ENCODE measurements around the gene HIVEP3. TPM values are rescaled to one million over a fixed set of nuclear protein-coding genes. Genes with fewer than 3 reads are reported as not detected.

HIVEP3 gene
- total RNA-seq, 1 experiment from 2014 or later = 1.2 TPM

DNA sequence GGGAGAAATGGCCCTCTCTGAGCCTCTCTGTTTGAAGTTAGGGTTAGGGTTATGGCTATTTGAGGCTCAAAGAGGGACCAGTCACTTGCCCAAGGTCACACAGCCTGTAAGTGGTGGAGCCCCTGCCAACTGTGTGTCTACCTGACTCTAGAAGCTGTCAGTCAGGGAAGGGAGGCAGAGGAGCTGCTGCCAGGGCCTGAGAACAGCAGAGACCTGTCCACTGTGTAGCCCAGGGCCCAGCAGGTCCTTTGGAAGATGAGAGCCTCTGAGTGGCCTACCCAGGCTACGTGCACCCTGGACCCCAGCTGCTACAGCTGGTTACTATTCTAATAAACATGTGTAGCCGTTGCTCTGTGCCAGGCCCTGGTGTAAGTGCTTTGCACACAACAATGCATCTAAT, 419.1 kb downstream of the HIVEP3 start:
- TF ChIP-seq, protein P1, sequence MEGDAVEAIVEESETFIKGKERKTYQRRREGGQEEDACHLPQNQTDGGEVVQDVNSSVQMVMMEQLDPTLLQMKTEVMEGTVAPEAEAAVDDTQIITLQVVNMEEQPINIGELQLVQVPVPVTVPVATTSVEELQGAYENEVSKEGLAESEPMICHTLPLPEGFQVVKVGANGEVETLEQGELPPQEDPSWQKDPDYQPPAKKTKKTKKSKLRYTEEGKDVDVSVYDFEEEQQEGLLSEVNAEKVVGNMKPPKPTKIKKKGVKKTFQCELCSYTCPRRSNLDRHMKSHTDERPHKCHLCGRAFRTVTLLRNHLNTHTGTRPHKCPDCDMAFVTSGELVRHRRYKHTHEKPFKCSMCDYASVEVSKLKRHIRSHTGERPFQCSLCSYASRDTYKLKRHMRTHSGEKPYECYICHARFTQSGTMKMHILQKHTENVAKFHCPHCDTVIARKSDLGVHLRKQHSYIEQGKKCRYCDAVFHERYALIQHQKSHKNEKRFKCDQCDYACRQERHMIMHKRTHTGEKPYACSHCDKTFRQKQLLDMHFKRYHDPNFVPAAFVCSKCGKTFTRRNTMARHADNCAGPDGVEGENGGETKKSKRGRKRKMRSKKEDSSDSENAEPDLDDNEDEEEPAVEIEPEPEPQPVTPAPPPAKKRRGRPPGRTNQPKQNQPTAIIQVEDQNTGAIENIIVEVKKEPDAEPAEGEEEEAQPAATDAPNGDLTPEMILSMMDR (IDR thresholded peaks at IDR 0.05; ENCODE audit: unreplicated experiment) = no peak
- no peak overlapping the region for H3K4me3 Mint-ChIP-seq (ENCODE audit: unreplicated experiment)
- BruUV-seq (replicated peaks) = no TSS peak
- H3K4me1 Mint-ChIP-seq (ENCODE audit: insufficient read depth, unreplicated experiment) = peaks cover 57% of the 10 kb centered on the region
- intact Hi-C loops (cut with micrococcal nuclease) = loop anchor here (10.0 kb wide), 1 partner anchor 1185 kb away; the partner anchor contains the start of gene YBX1
- ChIA-PET CTCF (interaction anchor here (0.8 to 1.9 kb wide), 9 partner anchors 8 to 243 kb away, joined by 3 to 18 read pairs (median 6); partner anchors contain the start of gene EDN2), POLR2A (interaction anchor here (0.6 to 10.0 kb wide), 5 partner anchors 16 to 599 kb away, joined by 3 to 87 read pairs (median 5); partner anchors contain the start of gene EDN2)
- H3K36me3 Mint-ChIP-seq (ENCODE audit: insufficient read depth, unreplicated experiment) = peaks cover 6% of the 10 kb centered on the region
- no peak for DNase-seq (ENCODE audit: unreplicated experiment)
- H3K9me3 Mint-ChIP-seq (ENCODE audit: unreplicated experiment) = no peaks in the 10 kb centered on the region
- no peak overlapping the region for H3K27ac Mint-ChIP-seq (ENCODE audit: low read depth, unreplicated experiment)
- H3K27me3 Mint-ChIP-seq (ENCODE audit: insufficient read depth, unreplicated experiment) = no peaks in the 10 kb centered on the region

DNA sequence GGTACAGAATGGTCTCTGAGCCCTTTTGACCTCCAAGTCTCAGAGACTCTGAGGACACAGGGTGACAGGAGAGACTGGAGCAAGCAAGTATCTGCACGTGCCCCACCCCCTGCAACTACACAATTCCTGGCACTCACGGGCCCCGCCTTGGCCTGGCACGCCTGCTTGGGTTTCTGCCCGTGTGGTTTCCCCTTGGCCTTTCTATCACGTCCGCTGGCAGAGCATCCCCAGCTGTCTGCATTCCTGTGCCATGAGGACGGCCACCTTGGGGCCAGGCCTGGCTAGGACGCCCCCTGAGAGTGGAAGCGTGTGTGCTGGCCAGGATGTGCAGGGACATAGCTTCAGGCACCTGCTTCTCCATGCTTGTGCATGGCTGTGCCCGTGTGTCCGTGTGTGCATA, 419.9 kb downstream of the HIVEP3 start:
- CTCF ChIA-PET = interaction anchor here (0.5 to 1.9 kb wide), 9 partner anchors 11 to 730 kb away, joined by 3 to 18 read pairs (median 3); partner anchors contain the start of gene EDN2
- Mint-ChIP-seq H3K27ac (ENCODE audit: low read depth, unreplicated experiment) (peak overlapping the region; percentile 86), H3K9me3 (ENCODE audit: unreplicated experiment) (no peaks in the 10 kb centered on the region), H3K27me3 (ENCODE audit: insufficient read depth, unreplicated experiment) (no peaks in the 10 kb centered on the region), H3K4me3 (ENCODE audit: unreplicated experiment) (peak overlapping the region; percentile 24), H3K4me1 (ENCODE audit: insufficient read depth, unreplicated experiment) (peaks cover 51% of the 10 kb centered on the region), H3K36me3 (ENCODE audit: insufficient read depth, unreplicated experiment) (peaks cover 3% of the 10 kb centered on the region)
- TF ChIP-seq, protein P1 (IDR thresholded peaks at IDR 0.05; ENCODE audit: unreplicated experiment) = no peak
- BruUV-seq (replicated peaks) = no TSS peak
- intact Hi-C loops (cut with micrococcal nuclease) = loop anchor here (10.0 kb wide), 1 partner anchor 1186 kb away; the partner anchor contains the start of gene YBX1
- POLR2A ChIA-PET = interaction anchor here (0.7 to 10.0 kb wide), 5 partner anchors 16 to 48 kb away, joined by 3 to 87 read pairs (median 5); partner anchors contain the start of gene EDN2
- DNase-seq (ENCODE audit: unreplicated experiment) = peak; percentile 92

DNA sequence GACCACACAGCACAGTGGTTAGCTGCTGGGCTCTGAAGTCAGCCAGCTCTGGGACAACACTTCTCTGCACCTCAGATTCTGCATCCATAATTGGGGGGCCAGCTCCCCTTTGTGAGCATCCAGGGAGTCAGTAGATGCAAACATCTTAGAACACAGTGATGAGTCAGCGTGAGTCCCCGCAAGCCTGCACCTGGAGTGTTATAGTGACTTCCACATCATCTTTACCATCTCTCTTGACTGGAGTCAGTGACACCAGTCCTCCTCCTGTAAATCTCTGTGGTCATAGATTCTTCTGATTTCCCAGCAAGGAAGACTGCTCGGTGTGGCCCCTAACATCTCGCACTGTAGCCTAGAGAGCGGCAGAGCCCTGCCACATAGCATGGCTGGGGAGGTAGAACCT, 420.3 kb downstream of the HIVEP3 start:
- Mint-ChIP-seq H3K4me1 (ENCODE audit: insufficient read depth, unreplicated experiment) (peaks cover 49% of the 10 kb centered on the region), H3K9me3 (ENCODE audit: unreplicated experiment) (no peaks in the 10 kb centered on the region), H3K27ac (ENCODE audit: low read depth, unreplicated experiment) (peak overlapping the region; percentile 86), H3K27me3 (ENCODE audit: insufficient read depth, unreplicated experiment) (no peaks in the 10 kb centered on the region), H3K36me3 (ENCODE audit: insufficient read depth, unreplicated experiment) (no peaks in the 10 kb centered on the region), H3K4me3 (ENCODE audit: unreplicated experiment) (peak overlapping the region; percentile 24)
- peak; percentile 56 for DNase-seq (ENCODE audit: unreplicated experiment)
- TF ChIP-seq, protein P1 (IDR thresholded peaks at IDR 0.05; ENCODE audit: unreplicated experiment) = no peak
- POLR2A ChIA-PET = interaction anchor here (0.6 to 10.0 kb wide), 4 partner anchors 15 to 37 kb away, joined by 4 to 87 read pairs (median 6); partner anchors contain the start of gene EDN2
- intact Hi-C loops (cut with micrococcal nuclease) = loop anchor here (10.0 kb wide), 1 partner anchor 1186 kb away; the partner anchor contains the start of gene YBX1
- no TSS peak for BruUV-seq (replicated peaks)
- CTCF ChIA-PET = interaction anchor here (0.9 to 1.9 kb wide), 6 partner anchors 14 to 79 kb away, joined by 3 to 18 read pairs (median 4); partner anchors contain the start of gene EDN2

DNA sequence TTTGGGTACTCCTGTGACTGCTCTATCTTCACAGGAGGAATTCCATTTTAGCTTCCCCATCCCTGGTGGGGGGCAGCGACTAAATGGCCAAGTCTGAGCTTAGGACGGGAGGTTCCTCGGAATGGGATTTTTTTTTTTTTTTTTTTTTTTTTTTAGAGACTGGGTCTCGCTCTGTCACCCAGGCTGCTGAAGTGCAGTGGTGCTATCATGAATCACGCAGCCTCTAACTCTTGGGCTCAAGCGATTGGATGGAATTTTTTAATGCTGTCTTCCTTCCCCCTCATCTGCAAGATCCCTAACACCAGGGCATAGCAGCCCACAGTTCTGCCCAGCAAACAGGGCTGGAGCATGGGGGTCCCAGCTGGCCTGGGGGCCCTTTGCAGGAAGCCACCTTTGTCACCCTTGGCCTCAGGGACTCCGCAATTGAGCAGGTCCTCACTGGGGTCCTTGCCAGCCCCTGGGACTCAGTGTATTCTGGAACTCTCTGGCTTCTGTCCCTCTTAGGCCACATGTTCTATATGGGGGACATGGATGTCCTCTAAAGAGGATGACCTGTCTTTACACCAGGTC, 421.2 kb downstream of the HIVEP3 start:
- ChIA-PET POLR2A (interaction anchor here (0.6 to 10.0 kb wide), 4 partner anchors 14 to 36 kb away, joined by 4 to 87 read pairs (median 5); partner anchors contain the start of gene EDN2), CTCF (interaction anchor here (0.9 to 1.6 kb wide), 4 partner anchors 18 to 268 kb away, joined by 3 to 4 read pairs (median 4); no protein-coding TSS in a partner anchor)
- intact Hi-C loops (cut with micrococcal nuclease) = loop anchor here (10.0 kb wide), 1 partner anchor 1187 kb away; the partner anchor contains the start of gene YBX1
- peaks cover 57% of the 10 kb centered on the region for H3K4me1 Mint-ChIP-seq (ENCODE audit: insufficient read depth, unreplicated experiment)
- H3K27me3 Mint-ChIP-seq (ENCODE audit: insufficient read depth, unreplicated experiment) = no peaks in the 10 kb centered on the region
- peak overlapping the region; percentile 91 for H3K27ac Mint-ChIP-seq (ENCODE audit: low read depth, unreplicated experiment)
- DNase-seq (ENCODE audit: unreplicated experiment) = no peak
- BruUV-seq (replicated peaks) = no TSS peak
- TF ChIP-seq, protein P1 (IDR thresholded peaks at IDR 0.05; ENCODE audit: unreplicated experiment) = no peak
- no peaks in the 10 kb centered on the region for H3K36me3 Mint-ChIP-seq (ENCODE audit: insufficient read depth, unreplicated experiment)
- no peaks in the 10 kb centered on the region for H3K9me3 Mint-ChIP-seq (ENCODE audit: unreplicated experiment)
- H3K4me3 Mint-ChIP-seq (ENCODE audit: unreplicated experiment) = no peak overlapping the region

Measured in MCF 10A (cell line).